GM12801 (cell line): ENCODE data around the gene MAD1L1.

Source experiments
- TF ChIP-seq, protein P1 (sequence below): IDR thresholded peaks from one replicate; pipeline ENCODE4 v1.5.1; 2011; ENCODE audit warnings: control low read depth; ENCODE audit not compliant: insufficient read length; ENCODE audit errors: extremely low read depth

Gene MAD1L1

GRCh38 chr7:2198206-2198605 lies 34.5 kb downstream of the MAD1L1 start:
- TF ChIP-seq, protein P1, sequence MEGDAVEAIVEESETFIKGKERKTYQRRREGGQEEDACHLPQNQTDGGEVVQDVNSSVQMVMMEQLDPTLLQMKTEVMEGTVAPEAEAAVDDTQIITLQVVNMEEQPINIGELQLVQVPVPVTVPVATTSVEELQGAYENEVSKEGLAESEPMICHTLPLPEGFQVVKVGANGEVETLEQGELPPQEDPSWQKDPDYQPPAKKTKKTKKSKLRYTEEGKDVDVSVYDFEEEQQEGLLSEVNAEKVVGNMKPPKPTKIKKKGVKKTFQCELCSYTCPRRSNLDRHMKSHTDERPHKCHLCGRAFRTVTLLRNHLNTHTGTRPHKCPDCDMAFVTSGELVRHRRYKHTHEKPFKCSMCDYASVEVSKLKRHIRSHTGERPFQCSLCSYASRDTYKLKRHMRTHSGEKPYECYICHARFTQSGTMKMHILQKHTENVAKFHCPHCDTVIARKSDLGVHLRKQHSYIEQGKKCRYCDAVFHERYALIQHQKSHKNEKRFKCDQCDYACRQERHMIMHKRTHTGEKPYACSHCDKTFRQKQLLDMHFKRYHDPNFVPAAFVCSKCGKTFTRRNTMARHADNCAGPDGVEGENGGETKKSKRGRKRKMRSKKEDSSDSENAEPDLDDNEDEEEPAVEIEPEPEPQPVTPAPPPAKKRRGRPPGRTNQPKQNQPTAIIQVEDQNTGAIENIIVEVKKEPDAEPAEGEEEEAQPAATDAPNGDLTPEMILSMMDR = no peak

DNA sequence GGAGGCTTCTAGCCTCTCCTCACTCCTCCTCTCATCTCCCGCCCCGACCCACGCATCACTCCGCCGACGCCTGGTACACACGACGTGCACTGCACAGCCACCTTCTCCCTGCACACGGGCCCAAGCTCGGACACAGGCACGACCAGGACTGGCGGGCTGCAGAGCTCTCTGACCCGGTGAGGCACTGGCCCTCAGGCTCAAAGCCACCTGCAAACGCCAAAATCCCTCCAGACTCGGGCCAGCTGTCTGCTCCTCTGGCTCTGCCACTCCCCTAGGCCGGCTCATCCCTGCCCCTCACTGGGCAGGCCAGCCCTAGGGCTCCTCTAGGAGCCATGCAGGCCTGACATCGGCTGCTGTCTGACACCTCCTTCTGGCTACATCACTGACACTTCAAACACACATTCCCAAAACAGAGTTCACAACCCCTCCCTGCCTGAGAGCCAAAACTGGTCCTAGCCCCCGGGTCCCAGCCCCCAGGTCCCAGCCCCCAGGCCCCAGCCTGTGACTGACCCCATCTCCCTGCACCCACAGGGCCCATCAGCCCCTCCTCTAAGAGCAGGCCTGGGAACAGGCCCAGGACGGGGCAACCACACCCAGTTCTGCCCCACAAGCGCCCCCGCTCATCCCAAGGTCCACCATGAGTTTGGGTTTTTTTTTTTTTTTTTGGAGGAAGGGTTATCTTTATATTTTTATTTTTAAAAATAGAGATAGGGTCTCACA lies 35.1 kb downstream of the MAD1L1 start:
- TF ChIP-seq, protein P1 = no peak

GRCh38 chr7:2196381-2197378 lies 36.1 kb downstream of the MAD1L1 start:
- TF ChIP-seq, protein P1 = no peak

DNA sequence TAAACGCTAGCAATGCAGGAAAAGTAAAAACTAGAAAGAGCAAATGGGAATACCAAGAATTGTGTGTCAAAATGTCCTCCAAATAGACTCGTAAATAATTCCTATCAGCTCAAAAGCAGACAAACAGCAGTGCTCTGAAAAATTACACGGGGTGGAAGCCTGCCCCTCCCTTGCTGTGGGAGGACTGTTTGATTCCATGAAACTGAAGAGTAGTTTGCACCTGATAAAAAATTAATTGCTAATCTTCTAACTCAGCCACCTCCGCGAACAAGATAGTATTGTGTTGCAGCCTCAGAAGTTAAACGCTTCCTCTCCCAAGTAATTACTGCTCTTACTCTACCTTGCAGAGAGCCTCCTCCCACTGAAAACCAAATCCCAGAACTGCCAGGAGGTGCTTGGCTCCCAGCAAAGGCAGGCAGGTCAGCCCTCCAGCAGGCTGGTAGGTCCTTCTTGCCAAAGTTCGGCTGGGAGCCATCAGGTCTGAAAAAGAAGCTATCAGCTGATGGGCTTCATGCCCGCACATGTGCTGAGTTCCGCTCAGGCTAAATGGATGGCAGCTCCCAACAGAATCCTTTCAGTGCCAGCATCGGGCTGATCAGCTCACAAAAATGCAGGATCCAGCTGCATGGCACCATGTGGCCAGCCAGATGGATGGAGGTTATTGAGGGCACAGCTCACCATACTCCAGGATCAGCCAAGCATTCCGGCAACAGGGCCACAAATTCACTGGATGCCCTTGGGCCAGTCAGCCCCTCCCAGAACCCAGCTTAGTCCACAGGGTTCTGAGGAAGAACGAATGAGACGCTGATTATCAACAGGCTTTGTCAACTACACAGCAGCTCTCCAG lies 37.1 kb downstream of the MAD1L1 start:
- TF ChIP-seq, protein P1 = no peak

GRCh38 chr7:2193575-2194305 lies 39.0 kb downstream of the MAD1L1 start:
- TF ChIP-seq, protein P1 = no peak

DNA sequence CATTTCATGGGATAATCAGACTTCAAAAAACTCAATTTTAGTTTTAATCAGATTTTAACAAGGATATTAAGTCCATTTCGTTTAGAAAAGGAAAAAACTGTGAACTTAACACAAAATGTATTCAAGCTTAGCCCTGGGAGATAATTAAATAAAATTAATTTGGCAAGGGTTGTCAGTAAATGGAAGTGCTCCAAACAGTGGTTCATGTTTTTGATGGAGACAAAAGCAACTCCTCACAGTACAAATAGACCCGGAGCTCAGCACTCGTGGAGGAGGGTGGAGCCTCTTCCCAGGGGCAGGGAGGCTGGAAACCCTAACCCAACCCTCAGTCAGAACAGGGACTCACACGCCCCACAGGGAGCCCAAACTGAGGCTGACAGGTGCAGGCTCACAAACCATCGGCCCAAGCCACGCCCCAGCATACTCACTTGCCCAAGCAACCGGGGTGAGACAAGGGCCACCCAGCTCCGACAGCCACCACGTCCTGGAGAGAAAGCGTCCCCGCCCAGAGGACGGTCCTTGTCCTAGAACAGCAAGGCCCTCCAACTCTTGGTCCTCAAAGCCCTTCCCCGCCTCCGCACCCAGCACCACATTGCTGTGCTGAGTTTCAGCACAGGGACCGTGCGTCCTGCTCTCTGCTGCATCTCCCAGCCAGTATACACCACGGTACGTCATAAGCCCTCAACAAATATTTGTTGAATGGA lies 39.8 kb downstream of the MAD1L1 start:
- TF ChIP-seq, protein P1 = no peak
